NCI-H2227 (cell line): ENCODE results near the gene KCNJ9.
"Not testable (repeated sequence)": the region's sequence is repeated elsewhere in the genome, so short reads cannot be mapped to it uniquely, and the experiment has no call there.

ENCODE experiments used
- DNase-seq: peaks from one replicate; lab custom pipeline; 2025; ENCODE audit not compliant: unreplicated experiment; lab: John Stamatoyannopoulos, UW

Gene KCNJ9

GRCh38 chr1:160124705-160125478 lies 43.6 kb downstream of the KCNJ9 start:
- no peak for DNase-seq

- DNase-seq = no peak
Observed at GRCh38 chr1:160125746-160126145, 44.4 kb downstream of the KCNJ9 start.

- DNase-seq = not testable (repeated sequence)
Observed at GRCh38 chr1:160126342-160126741, 45.0 kb downstream of the KCNJ9 start.

GRCh38 chr1:160127381-160127780 lies 46.0 kb downstream of the KCNJ9 start:
- no peak for DNase-seq

GRCh38 chr1:160127865-160128523 lies 46.7 kb downstream of the KCNJ9 start:
- no peak for DNase-seq

- no peak for DNase-seq
Observed at GRCh38 chr1:160128636-160129035, 47.3 kb downstream of the KCNJ9 start.

GRCh38 chr1:160129046-160129445 lies 47.7 kb downstream of the KCNJ9 start:
- no peak for DNase-seq

- DNase-seq = no peak
Observed at GRCh38 chr1:160129558-160129957, 48.2 kb downstream of the KCNJ9 start.

GRCh38 chr1:160129966-160130365 lies 48.6 kb downstream of the KCNJ9 start:
- no peak for DNase-seq

GRCh38 chr1:160130486-160130885 lies 49.1 kb downstream of the KCNJ9 start:
- no peak for DNase-seq

- DNase-seq = no peak
Observed at GRCh38 chr1:160130939-160131338, 49.6 kb downstream of the KCNJ9 start.

- no peak for DNase-seq
Observed at GRCh38 chr1:160131803-160132565, 50.6 kb downstream of the KCNJ9 start.

GRCh38 chr1:160133990-160134770 lies 52.8 kb downstream of the KCNJ9 start:
- DNase-seq = no peak

GRCh38 chr1:160134791-160135572 lies 53.6 kb downstream of the KCNJ9 start:
- DNase-seq = no peak

- no peak for DNase-seq
Observed at GRCh38 chr1:160136121-160136925, 55.0 kb downstream of the KCNJ9 start.

GRCh38 chr1:160136926-160137200 lies 55.5 kb downstream of the KCNJ9 start:
- no peak for DNase-seq

- no peak for DNase-seq
Observed at GRCh38 chr1:160137216-160137862, 56.0 kb downstream of the KCNJ9 start.

GRCh38 chr1:160139840-160140239 lies 58.5 kb downstream of the KCNJ9 start:
- no peak for DNase-seq
